Mucosa of rectum (tissue), 2 donors: ENCODE results near the gene TPSB2.
"Not testable (repeated sequence)": the region's sequence is repeated elsewhere in the genome, so short reads cannot be mapped to it uniquely, and the experiment has no call there.

ENCODE experiments used
- H3K27ac ChIP-seq, 2 donors: one replicate each; pipeline ENCODE4 v1.7.0; 2013; ENCODE audit warnings: inconsistent platforms in 2 of 2, low read depth in 2 of 2, low read length in 2 of 2
- H3K27me3 ChIP-seq, 2 donors: one replicate each; pipeline ENCODE4 v1.7.0; 2013; ENCODE audit warnings: low read length in 2 of 2; ENCODE audit not compliant: control insufficient read depth in 2 of 2, insufficient read depth in 2 of 2
- H3K36me3 ChIP-seq, 2 donors: one replicate each; pipeline ENCODE4 v1.7.0; 2013; ENCODE audit warnings: low read length in 2 of 2; ENCODE audit not compliant: control insufficient read depth in 2 of 2, insufficient read depth in 2 of 2
- H3K4me1 ChIP-seq, 2 donors: one replicate each; pipeline ENCODE4 v1.7.0; 2013; ENCODE audit warnings: low read length in 2 of 2, mild to moderate bottlenecking in 1 of 2; ENCODE audit not compliant: control insufficient read depth in 2 of 2, insufficient read depth in 2 of 2
- H3K4me3 ChIP-seq, 2 donors: one replicate each; pipeline ENCODE4 v1.7.0; 2013; ENCODE audit warnings: low read length in 2 of 2
- H3K9ac ChIP-seq, 2 donors: one replicate each; pipeline ENCODE4 v1.7.0; 2013; ENCODE audit warnings: low read length in 2 of 2, low read depth in 1 of 2, mild to moderate bottlenecking in 1 of 2
- H3K9me3 ChIP-seq, 2 donors: one replicate each; pipeline ENCODE4 v1.7.0; 2013; ENCODE audit warnings: low read length in 2 of 2; ENCODE audit not compliant: control insufficient read depth in 2 of 2
- donor health status: healthy.
- donor health status: Normal muscosa, but diverticular disease.

Gene TPSB2

DNA sequence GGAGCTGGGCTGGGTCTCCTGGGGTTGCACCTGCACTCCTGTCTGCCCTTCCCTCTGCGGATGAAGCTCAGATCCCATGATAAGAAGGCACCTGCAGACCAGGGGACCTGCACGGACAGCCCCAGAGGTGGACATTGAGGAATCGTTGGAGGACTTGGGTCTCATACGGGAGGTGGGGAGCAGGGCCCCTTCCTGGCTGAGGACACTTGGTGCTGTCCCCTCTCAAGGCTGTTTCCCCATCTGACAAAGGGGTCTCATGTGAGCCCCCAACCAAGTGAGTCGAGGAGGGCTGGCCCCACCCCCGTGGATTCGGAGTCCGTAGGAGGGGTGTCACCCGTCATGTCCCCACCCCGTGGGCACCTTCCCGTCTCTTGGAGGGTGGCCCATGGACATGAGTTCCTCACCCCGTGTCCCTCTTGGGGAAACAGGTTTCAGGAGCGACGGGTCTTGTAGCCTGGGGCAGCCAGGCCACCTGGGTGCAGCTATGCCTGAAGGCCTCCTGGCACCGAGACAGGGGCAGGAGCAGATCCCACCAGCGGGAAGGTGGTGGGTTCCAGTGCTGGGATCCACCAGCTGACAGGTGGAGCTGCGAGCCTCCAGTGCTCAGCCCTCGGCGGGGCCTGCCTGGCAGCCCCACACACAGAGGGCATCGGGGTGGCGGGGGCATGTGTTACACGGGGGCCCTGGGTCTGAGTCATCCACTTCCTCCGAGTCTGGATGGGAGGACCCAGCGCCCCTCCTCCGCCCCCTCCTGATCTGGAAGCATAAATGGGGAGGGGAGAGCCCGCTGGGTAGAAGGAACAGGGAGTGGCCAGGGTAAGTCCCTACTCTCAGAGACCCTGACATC lies 25.5 kb upstream of the TPSB2 start, which contains the start of gene TPSD1:
Gene TPSD1 (plus strand): TSS at position 794 of the 847 bp plus-strand sequence. CDS start 212 bp downstream, outside the sequence.
- not testable (repeated sequence) for H3K27ac ChIP-seq, H3K4me1 ChIP-seq, H3K36me3 ChIP-seq, H3K9ac ChIP-seq, H3K4me3 ChIP-seq, H3K9me3 ChIP-seq
- H3K27me3 ChIP-seq = peaks cover 5 to 13% of the 10 kb centered on the region in 2 donors

DNA sequence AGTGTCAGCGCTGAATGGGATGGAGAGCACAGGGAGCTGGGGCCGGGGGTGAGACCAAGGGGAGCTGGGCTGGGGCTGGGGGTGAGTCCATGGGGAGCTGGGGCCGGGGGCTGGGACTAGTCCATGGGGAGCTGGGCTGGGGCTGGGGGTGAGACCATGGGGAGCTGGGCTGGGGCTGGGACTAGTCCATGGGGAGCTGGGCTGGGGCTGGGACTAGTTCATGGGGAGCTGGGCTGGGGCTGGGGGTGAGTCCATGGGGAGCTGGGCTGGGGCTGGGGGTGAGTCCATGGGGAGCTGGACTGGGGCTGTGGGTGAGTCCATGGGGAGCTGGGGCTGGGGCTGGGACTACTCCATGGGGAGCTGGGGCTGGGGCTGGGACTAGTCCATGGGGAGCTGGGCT lies 24.8 kb upstream of the TPSB2 start:
- H3K9ac ChIP-seq, H3K27me3 ChIP-seq, H3K4me3 ChIP-seq, H3K9me3 ChIP-seq, H3K27ac ChIP-seq, H3K4me1 ChIP-seq, H3K36me3 ChIP-seq: not testable (repeated sequence)

DNA sequence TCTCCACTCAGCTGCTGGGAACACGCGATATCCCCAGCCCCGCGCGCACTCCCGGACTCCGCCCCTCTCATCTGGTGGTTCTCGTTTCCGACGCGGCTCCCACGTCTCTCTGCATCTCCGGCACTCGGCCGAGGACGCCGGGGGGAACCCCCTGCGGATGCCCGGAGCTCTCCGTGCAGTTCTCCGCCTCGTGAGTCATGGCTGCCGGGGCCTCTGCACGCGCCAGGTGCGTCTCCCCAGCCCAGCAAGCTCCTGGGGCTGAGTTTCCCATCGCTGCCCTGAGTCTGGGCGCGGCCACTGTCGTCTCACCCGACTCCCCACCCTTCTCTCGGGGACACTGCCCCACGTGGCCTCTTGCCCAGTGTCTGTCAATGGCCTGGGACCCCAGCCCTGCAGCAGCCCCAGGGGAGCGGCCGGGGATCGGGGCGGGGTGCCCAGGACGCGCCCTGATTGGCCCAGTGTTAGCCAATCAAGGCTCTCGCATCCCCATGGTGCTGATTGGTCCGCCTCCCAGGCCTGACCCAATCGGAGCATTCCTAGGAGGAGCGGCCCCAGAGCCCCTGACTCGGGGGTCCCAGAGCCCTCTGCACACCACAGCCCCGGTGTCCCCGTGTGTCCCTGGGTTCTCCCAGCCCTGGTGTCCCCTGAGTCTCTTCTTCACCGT lies 23.8 kb upstream of the TPSB2 start:
- H3K36me3 ChIP-seq, H3K9ac ChIP-seq, H3K27ac ChIP-seq, H3K4me1 ChIP-seq, H3K27me3 ChIP-seq, H3K9me3 ChIP-seq, H3K4me3 ChIP-seq: not testable (repeated sequence)

DNA sequence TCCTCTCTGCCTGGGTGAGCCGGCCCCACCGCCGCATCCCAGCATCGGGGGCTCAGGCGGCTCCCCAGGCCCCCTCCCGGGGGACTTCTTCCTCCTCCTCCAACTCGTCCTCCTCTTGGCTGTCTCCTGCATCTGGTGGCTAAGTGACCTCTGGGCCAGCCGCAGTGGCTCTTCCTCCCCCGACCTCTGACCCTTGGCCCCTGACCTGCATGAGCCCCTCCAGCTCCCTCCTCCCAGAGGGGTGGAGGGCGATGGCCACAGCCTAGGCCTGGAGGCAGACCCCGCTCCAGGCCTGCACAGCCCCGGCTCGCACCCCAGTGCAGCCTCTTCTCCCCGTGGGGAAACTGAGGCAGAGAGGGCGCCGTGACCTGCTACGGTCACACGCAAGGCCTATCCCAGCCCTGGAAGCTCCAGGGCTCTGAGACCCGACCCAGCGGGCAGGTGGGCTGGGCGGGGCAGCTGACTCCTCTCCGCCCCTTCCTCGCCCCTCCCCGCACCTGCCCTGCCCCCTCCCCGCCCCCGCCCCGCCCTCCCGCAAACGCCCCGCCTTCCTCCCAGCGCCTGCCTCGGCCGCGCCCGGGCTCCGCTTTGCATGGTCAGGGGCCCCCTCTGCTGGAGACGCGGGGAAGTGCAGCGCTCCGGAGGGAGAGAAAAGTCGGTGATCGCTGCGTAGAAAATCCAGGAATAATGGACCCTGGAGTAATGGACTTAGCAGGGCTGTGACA lies 19.2 kb upstream of the TPSB2 start:
- H3K4me3 ChIP-seq, H3K36me3 ChIP-seq, H3K4me1 ChIP-seq, H3K27me3 ChIP-seq, H3K27ac ChIP-seq, H3K9ac ChIP-seq, H3K9me3 ChIP-seq: not testable (repeated sequence)

DNA sequence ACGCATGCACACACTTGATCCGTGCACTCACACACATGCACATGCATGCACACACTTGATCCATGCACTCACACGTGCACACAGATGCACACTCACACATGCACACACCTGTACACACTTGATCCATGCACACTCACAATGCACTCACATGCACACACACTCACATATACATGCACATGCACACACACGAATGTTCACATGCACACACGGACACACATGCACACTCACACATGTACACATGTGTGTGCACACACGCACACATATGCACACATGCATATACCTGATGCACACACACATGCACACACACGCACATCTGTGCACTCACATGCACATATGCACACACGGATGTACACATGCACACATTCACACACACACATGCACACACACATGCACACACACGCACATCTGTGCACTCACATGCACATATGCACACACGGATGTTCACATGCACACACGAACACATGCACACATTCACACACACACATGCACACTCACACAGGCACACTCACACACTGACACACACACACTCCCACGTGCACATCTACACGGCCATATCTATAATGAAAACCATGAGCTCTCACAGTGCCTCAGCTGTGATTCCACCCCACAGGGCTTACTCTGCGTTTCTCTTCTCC lies 18.0 kb upstream of the TPSB2 start:
- H3K9ac ChIP-seq = not testable (repeated sequence)

DNA sequence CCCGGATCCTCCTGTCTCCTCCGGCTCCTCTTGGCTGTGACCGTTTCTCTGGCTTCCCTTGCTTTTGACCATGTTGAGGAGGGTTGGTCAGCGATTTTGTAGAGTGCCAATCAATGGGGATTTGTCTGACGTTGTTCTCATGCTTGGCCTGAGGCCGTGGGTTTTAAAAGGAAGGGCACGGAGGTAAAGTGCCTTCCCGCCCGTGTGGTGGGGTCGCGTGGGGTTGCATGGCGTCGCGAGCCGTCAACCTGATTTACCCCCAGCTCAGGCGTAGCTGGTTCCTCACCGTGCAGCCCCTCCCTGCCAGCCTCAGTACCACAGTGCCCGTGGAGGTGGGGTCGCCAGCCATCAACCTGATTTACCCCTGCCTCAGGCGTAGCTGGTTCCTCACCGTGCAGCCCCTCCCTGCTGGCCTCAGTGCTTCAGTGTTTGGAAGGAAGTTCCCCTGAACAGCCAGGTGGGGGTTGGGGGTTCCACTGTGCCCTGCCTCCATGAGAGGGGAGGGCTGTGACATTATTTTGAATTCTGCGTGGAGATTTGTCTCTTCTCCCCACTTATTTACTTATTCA lies 15.6 kb upstream of the TPSB2 start:
- no peaks in the 10 kb centered on the region for H3K36me3 ChIP-seq
- H3K27me3 ChIP-seq = peaks cover 2 to 6% of the 10 kb centered on the region in 2 donors
- H3K9ac ChIP-seq = no peak overlapping the region
- H3K9me3 ChIP-seq = no peaks in the 10 kb centered on the region
- H3K4me3 ChIP-seq = no peak overlapping the region
- no peak overlapping the region for H3K27ac ChIP-seq
- H3K4me1 ChIP-seq = no peaks in the 10 kb centered on the region

More for the DNA sequence above, 18.0 kb upstream of the TPSB2 start:
- H3K9me3 ChIP-seq, H3K36me3 ChIP-seq, H3K27me3 ChIP-seq, H3K4me1 ChIP-seq, H3K4me3 ChIP-seq, H3K27ac ChIP-seq: not testable (repeated sequence)

DNA sequence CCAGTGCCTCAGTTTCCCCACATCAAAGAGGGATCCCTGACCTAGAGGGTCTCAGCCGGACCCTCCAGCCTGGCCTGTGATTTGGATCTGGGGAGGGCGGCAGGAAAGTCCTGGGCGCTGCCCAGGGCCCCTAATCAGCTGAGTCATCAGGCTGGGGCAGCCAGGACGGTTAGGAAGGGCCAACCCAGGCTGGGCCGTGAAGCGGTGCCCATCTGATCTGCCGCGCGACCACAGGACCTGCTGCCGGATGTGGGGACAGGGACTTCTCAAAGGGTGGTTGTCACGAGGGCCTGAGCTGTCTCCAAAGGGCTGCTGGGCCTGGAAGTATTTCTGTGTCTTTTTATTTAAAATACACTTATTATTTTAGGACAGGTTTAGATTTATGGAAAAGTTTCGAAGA lies 14.9 kb upstream of the TPSB2 start:
- Histone ChIP-seq H3K36me3 (no peaks in the 10 kb centered on the region), H3K4me3 (no peak overlapping the region), H3K27me3 (peaks cover 2 to 6% of the 10 kb centered on the region in 2 donors), H3K9me3 (no peaks in the 10 kb centered on the region), H3K9ac (no peak overlapping the region), H3K27ac (no peak overlapping the region), H3K4me1 (no peaks in the 10 kb centered on the region)

DNA sequence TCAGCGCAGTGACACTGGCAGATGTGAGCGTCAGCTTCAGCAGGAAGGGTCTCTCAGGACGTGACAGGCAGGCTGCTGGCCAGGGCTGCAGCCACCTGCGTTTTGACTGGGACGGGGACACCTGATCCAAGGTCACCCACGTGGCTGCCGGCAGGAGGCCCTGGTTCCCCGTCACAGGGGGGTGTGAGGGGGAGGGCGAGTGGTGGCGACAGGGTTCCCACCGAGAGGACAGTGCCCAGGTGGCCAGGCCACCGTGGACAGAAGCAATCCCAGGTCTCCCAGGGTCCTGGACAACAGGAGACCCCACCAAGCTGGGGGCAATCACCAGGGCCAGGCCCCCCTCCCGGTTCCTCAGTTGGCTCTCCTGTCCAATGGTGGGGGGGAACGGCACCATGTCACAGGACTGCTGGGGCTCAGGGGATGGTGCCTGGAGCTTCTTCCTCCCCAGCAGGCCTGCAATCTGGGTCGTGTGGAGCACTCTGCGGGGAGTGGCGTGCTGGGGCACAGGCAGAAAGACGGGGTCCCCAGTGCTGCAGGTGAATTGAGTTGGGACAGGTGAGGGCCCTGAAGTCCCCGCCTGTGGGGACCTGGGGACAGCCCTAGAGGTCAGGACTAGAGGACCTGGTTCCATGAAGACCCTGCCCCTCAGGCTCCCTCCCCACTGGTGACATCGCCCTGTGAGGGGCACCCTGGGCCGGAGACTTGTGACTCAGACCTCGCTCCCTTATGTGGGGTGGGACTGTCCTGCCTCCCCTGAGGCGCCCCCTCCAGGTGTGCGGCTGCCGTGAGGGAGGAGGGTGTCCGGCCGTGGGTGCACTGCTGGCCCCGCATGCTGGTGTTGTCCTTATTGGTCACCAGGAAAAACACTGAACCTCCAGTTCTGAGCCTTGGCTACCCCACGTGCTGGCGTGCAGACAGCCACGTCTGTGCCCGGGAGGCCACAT lies 14.2 kb upstream of the TPSB2 start:
- H3K9me3 ChIP-seq, H3K4me3 ChIP-seq, H3K9ac ChIP-seq, H3K4me1 ChIP-seq, H3K27ac ChIP-seq, H3K36me3 ChIP-seq, H3K27me3 ChIP-seq: not testable (repeated sequence)

DNA sequence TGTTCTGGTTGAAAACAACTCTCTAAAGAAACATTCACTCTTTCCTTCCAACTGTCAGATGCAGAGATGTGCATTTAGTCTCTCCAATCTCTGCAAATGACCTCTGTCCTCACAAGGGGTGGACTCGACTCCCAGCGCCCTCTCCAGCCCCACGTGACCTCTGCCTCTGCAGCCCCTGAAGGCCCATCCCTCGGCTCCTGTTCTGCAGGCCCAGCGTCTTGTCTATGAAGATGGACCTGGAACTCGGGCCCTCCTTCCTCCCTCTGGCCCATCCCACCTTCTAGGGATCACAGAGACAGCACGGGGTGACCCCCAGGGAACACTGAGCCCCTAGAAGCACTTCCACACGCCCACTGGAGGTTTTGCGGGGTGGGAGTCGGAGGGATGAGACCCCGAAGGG lies 13.4 kb upstream of the TPSB2 start:
- not testable (repeated sequence) for H3K27ac ChIP-seq, H3K9ac ChIP-seq, H3K4me1 ChIP-seq, H3K36me3 ChIP-seq, H3K4me3 ChIP-seq, H3K9me3 ChIP-seq, H3K27me3 ChIP-seq
